HG03064 (cell line): ENCODE data around the gene DHDH.
"Not testable (repeated sequence)": the region's sequence is repeated elsewhere in the genome, so short reads cannot be mapped to it uniquely, and the experiment has no call there.

Experiments
- ATAC-seq: cut with Tn5 transposase; IDR thresholded peaks from one replicate; pipeline ENCODE4 v1.9.1; 2021; ENCODE audit warnings: low read depth; ENCODE audit not compliant: unreplicated experiment

DHDH gene

DNA sequence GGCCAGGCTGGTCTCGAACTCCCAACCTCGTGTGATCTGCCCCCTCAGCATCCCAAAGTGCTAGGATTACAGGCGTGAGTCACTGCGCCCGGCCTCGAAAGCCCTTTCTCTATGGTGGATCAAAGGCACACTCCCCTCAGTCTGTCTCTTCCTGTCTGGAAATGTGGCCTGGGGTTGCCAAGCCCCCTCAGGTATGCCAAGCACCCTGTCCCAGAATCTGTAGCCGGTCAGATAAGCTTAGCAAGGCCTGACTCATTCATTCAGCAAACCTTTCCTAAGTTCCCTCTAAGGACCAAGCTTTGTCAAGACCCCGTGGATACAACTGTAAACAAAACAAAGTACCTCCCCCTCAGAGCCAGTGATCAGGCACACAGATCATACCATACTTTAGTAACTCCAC is 19.3 kb upstream of the DHDH start:
- ATAC-seq: no peak

DNA sequence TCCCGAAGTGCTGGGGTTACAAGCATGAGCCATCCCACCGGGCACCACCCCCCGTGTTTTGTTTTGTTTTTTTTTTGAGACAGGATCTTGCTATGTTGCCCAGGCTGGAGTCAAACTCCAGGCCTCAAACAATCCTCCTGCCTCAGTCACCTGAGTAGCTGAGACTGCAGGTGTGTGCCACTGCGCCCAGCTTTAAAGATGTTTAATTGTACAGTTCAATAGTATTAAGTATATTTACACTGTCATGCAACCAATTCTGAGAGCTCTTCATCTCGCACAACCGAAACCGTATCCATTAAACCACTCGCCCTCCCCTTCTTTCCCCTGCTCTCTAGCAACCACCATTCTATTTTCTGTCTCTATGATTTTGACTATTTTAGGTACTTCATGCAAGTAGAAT is 17.7 kb upstream of the DHDH start:
- no peak for ATAC-seq

DNA sequence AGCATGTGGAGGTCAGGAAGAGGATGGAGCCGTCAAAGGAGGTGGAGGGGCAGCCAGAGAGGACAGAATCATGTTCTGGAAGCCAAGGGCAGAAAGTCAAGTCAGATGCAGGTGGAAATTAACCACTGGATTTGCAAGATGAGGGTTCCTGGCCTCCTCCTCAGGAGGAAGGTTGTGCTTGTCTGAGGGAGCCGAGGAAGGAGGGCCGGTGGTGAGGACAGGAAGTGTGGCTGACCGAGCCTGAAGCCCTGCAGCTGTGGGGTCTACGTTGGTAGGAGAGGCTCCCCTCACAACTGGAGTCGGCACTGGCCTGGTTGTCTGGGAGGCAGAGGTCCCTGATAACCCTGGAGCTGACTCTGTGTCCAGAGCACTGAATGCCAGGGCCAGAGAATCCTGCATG is 15.4 kb upstream of the DHDH start:
- ATAC-seq: no peak

DNA sequence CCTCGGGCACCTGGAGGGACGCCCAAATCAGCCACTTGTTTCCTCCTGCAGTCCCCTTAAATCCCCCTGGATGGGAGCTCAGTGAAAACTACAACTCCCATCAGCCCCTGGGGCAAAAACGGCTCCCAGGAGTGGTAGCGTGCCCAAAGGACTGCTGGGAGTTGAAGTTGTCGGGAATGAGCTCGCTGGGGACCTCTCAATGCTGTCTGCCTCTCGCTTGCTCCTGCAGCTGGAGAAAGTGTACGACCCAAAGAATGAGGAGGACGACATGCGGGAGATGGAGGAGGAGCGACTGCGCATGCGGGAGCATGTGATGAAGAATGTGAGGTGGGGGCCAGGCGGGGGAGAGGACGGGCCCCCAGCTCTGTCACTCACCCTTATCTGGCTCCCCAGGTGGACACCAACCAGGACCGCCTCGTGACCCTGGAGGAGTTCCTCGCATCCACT is 14.7 kb upstream of the DHDH start:
- no peak for ATAC-seq

DNA sequence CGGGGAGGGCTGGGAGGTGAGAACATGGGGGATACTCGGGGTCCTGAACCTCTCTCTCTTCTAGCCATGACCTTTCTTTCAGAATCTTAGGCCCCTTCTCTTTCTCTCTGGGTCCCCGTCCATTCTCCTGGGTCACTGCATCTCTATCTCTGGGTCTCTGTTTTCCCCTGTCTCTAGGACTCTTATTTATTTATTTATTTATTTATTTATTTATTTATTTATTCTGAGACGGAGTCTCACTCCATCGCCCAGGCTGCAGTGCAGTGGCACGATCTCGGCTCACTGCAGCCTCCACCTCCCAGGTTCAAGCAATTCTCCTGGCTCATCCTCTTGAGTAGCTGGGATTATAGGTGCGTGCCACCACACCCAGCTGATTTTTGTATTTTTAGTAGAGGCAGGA is 14.2 kb upstream of the DHDH start:
- ATAC-seq: not testable (repeated sequence)

DNA sequence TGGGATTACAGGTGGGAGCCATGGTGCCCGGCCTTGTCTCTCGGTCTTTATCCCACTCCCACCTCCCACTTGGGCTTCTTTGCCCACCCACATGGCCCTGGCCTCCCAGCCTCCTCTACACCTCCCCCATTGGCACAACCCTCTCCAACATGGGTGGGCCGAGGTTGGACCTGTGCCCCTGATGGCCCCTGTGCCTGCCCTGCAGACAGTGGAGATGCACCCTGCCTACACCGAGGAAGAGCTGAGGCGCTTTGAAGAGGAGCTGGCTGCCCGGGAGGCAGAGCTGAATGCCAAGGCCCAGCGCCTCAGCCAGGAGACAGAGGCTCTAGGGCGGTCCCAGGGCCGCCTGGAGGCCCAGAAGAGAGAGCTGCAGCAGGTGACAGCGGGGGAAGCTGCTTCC is 12.6 kb upstream of the DHDH start:
- ATAC-seq: no peak

DNA sequence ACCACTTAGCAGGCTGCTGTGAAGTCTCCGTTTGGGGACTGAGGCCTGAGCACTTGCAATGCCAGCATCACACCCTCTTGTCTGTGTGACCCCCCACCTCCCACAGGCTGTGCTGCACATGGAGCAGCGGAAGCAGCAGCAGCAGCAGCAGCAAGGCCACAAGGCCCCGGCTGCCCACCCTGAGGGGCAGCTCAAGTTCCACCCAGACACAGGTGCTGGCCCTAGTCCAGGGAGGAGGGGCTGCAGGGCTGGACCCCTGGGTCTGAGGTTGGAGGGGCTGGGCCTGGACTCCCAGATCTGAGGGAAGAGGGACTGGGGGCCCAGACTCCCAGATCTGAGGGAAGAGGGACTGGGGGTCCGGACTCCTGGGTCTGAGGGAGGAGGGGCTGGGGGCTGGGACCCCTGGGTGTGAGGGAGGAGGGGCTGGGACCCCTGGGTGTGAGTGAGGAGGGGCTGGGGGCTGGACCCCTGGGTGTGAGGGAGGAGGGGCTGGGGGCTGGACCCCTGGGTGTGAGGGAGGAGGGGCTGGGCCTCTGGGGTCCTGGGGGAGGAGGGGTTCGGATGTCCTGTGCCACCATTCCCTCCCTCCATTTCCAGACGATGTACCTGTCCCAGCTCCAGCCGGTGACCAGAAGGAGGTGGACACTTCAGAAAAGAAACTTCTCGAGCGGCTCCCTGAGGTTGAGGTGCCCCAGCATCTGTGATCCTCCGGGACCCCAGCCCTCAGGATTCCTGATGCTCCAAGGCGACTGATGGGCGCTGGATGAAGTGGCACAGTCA is 11.6 kb upstream of the DHDH start:
- ATAC-seq: no peak

DNA sequence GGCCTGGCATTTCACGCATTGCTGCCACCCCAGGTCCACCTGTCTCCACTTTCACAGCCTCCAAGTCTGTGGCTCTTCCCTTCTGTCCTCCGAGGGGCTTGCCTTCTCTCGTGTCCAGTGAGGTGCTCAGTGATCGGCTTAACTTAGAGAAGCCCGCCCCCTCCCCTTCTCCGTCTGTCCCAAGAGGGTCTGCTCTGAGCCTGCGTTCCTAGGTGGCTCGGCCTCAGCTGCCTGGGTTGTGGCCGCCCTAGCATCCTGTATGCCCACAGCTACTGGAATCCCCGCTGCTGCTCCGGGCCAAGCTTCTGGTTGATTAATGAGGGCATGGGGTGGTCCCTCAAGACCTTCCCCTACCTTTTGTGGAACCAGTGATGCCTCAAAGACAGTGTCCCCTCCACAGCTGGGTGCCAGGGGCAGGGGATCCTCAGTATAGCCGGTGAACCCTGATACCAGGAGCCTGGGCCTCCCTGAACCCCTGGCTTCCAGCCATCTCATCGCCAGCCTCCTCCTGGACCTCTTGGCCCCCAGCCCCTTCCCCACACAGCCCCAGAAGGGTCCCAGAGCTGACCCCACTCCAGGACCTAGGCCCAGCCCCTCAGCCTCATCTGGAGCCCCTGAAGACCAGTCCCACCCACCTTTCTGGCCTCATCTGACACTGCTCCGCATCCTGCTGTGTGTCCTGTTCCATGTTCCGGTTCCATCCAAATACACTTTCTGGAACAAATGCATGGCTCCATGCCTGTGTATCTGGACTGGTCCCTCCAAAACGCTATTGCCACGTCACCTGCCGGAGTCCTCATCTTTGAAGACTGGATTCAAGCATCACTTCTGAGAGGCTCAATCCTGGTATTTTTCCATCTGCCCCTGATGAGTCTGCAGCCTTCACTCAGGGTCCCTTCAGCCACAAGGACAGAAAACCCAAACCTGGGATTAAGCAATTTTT is 10.7 kb upstream of the DHDH start:
- ATAC-seq: no peak

DNA sequence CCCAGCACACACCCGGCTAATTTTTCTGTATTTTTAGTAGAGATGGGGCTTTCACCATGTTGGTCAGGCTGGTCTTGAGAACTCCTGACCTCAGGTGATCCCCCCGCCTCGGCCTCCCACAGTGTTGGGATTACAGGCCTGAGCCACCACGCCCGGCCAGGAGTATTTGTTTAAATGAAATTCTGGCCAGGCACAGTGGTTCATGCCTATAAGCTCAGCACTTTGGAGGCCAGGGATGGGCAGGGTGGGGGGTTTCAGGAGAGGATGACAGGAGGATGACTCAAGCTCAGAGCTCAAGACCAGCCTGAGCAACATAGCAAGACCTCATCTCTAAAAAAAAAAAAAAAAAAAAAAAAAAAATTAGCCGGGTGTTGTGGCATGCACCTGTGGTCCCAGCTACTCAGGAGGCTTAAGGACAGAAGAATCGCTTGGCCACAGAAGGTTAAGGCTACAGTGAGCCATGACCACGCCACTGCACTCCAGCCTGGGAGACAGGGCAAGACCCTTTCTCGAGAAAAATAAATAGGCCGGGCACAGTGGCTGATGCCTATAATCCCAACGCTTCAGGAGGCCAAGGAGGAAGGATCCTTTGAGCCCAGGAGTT is 8.2 kb upstream of the DHDH start:
- no peak for ATAC-seq

DNA sequence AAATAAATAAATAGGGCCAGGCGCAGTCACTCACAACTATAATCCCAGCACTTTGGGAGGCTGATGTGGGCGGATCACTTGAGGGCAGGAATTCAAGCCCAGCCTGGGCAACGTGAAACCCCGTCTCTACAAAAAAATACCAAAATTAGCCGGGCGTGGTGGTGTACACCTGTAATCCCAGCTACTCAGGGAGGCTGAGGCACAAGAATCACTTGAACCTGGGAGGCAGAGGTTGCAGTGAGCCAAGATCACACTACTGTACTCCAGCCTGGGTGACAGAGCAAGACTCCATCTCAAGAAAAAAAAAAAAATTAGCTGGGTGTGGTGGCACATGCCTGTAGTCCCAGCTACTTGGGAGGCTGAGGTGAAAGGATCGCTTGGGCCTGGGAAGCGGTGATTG is 7.6 kb upstream of the DHDH start:
- ATAC-seq: not testable (repeated sequence)

DNA sequence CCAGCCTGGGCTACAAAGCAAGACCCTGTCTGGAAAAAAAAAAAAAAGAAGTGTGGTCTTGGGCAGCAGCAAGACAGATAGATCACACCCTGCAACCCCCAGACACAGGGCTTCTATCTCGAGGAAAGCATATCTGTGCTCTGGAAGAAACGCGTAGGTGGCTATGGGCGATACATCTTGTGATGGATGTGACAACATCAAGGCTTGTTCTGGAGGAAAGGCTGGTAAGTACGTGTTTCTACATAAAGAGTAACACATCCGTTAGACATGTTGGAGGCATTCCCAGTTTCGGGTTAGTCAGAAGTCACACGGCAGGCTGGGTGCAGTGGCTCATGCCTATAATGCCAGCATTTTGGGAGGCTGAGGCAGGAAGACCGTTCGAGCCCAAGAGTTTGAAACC is 6.6 kb upstream of the DHDH start:
- no peak for ATAC-seq

DNA sequence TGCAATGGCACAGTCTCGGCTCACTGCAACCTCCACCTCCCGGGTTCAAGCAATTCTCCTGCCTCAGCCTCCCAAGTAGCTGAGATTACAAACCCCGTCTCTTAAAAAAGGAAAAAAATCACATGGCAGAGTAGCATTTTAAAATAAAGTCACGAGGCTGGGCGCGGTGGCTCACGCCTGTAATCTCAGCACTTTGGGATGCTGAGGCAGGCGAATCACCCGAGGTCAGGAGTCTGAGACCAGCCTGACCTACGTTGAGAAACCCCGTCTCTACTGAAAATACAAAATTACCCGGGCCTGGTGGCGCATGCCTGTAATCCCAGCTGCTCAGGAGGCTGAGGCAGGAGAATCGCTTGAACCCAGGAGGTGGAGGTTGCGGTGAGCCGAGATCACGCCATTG is 5.8 kb upstream of the DHDH start:
- ATAC-seq: not testable (repeated sequence)

DNA sequence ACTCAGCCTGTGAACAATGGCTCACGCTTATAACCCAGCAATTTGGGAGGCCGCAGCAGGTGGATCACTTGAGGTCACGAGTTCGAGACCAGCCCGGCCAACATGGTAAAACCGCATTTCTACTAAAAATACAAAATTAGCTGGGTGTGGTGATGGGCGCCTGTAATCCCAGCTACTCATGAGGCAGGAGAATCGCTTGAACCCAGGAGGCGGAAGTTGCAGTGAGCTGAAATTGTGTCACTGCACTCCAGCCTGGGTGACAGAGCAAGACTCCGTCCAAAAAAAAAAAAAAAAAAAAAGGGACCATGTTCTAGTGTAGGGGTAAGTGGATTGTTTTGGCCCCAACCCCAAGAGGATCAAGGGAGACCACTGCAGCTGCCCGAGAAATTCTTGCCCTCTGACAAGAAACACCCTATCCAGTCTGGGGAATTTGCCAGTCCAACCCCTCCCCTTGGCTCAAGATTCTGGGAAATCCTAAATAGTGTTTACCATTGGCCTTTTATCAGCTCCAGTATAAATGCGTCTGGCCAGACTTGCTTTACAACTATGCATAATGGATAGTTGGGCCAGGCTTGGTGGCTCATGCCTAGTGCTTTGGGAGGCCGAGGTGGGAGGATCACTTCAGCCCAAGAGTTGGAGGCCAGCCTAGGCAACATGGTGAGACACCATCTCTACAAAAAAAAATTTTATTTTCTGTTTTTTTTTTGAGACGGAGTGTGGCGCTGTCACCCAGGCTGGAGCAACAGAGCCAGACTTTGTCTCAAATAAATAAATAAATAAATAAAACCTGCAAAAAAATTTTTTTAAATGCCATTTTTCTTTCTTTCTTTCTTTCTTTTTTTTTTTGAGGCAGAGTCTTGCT is 5.1 kb upstream of the DHDH start:
- ATAC-seq: no peak

DNA sequence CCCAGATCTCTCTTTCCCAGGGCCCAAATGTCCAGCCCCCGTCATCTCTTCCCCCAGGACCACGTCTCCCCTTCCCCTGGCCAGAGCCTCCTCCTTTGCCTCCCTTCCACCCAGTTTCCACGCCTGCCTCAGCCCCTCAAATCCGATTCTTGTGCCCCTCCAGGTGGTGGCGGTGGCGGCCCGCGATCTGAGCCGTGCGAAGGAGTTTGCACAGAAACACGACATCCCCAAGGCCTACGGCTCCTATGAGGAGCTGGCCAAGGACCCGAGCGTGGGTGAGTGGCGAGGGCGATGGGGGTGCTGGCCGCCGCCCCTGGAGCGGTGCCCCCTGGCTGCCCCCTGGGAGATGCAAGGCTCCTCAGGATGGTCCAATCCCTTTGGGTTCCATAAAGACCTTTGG is 1.3 kb downstream of the DHDH start:
- no peak for ATAC-seq

DNA sequence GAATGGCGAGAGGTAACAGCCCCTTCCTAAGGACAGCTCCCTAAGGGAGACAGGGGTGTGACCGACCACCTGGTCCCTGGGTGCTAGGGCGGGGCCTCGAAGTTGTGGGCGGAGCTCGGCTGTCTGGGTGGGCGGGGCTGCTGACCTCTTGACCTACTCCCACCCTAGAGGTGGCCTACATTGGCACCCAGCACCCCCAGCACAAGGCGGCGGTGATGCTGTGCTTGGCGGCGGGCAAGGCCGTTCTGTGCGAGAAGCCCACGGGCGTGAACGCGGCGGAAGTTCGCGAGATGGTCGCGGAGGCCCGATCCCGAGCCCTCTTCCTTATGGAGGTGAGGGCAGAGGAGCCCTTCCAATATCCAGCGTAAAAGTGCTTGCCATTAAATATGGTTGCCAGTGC is 2.4 kb downstream of the DHDH start:
- ATAC-seq: no peak

DNA sequence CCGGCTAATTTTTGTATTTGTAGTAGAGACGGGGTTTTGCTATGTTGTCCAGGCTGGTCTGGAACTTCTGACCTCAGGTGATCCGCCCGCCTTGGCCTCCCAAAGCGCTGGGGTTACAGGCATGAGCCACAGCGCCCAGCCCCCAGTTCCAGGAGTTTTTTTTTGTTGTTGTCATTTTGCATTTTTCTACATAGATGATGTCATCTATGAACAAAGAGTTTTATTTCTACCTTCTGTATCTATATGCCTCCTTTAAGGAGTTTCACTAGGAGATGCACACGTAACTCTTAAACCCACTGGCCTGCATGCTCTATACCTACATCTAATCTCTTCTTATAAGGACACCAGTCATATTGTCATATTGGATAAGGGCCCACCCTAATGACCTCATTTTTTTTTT is 4.8 kb downstream of the DHDH start:
- ATAC-seq: no peak

DNA sequence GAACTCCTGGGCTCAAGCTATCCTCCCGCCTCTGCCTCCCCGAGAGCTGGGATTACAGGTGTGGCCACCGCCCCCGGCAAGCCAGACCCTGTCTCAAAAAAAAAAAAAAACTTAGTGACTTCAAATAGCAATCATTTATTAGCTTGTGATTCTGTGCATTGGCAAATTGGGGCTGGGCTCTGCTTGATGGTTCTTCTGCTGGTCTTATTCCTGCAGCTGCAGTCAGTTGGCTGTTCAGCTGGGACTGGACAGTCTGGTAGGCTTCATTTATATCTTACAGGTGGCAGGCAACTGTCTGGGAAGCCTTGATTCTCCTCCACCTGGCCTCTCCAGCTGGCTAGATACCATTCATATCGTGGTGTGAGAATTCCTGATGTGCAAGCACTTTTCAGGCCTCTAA is 7.4 kb downstream of the DHDH start:
- no peak for ATAC-seq

DNA sequence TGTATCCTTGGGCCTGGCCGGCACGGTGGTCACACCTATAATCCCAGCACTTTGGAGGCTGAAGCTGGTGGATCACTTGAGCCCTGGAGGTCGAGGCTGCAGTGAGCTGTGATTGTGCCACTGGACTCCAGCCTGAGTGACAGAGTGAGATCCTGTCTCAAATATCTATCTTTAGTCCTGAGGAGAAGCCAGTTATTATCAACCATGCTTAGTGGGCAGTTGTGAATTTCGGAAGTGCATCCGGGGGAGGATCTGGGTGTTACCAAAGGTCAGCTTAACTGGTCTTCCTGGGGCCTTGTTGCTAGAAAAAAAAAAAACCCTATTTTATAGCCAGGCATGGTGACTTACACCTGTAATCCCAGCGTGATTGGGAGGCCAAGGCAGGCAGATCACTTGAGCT is 9.6 kb downstream of the DHDH start:
- ATAC-seq: no peak

DNA sequence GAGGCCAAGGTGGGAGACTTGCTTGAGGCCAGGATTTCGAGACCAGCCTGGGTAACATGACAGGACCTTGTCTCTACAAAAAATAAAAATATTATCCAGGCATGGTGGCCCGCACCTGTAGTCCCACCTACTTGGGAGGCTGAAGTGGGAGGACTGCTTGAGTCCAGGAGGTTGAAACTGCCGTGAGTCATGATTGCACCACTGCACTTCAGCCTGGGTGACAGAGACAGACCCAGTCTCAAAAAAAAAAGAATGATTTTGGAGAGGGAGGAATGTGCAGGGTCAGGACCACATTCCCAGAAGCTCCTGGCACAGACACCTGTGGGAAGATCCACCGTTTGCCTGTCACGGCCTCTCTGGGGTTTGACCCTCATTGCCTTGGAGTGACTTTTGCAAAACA is 11.9 kb downstream of the DHDH start:
- no peak for ATAC-seq

DNA sequence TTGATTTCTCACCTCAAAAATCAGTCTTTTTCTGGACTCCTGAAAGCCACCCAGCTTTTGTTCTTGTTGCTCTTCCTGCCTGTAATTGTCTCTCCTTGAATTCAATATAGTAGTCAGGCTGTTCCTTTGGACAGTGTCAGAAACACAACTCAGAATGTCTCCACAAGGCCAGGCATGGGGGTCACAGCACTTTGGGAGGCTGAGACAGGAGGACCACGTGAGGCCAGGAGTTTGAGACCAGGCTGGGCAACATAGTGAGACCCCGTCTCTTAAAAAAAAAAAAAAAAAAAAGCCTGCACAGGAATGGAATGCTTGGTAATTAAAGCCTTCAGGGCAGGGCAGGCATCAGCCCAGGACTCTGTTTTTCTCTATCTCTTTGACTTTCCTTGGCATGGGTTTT is 12.3 kb downstream of the DHDH start:
- no peak for ATAC-seq
